HL-60/S4 treated with retinoic acid at 250 ng/mL for 4 days and 3 days (cell line): ENCODE results near the gene GCC2.
"Not testable (repeated sequence)": the region's sequence is repeated elsewhere in the genome, so short reads cannot be mapped to it uniquely, and the experiment has no call there.

Source experiments
- in situ Hi-C: fragments of 300-500 bp; cut with MboI; formaldehyde crosslinking; loops from 2 replicates; pipeline ENCODE4 v1.7.0; 2022; ENCODE audit warnings: low sequenced_read_pairs

Gene GCC2, protein sequence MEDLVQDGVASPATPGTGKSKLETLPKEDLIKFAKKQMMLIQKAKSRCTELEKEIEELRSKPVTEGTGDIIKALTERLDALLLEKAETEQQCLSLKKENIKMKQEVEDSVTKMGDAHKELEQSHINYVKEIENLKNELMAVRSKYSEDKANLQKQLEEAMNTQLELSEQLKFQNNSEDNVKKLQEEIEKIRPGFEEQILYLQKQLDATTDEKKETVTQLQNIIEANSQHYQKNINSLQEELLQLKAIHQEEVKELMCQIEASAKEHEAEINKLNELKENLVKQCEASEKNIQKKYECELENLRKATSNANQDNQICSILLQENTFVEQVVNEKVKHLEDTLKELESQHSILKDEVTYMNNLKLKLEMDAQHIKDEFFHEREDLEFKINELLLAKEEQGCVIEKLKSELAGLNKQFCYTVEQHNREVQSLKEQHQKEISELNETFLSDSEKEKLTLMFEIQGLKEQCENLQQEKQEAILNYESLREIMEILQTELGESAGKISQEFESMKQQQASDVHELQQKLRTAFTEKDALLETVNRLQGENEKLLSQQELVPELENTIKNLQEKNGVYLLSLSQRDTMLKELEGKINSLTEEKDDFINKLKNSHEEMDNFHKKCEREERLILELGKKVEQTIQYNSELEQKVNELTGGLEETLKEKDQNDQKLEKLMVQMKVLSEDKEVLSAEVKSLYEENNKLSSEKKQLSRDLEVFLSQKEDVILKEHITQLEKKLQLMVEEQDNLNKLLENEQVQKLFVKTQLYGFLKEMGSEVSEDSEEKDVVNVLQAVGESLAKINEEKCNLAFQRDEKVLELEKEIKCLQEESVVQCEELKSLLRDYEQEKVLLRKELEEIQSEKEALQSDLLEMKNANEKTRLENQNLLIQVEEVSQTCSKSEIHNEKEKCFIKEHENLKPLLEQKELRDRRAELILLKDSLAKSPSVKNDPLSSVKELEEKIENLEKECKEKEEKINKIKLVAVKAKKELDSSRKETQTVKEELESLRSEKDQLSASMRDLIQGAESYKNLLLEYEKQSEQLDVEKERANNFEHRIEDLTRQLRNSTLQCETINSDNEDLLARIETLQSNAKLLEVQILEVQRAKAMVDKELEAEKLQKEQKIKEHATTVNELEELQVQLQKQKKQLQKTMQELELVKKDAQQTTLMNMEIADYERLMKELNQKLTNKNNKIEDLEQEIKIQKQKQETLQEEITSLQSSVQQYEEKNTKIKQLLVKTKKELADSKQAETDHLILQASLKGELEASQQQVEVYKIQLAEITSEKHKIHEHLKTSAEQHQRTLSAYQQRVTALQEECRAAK (N-terminal part only)

DNA sequence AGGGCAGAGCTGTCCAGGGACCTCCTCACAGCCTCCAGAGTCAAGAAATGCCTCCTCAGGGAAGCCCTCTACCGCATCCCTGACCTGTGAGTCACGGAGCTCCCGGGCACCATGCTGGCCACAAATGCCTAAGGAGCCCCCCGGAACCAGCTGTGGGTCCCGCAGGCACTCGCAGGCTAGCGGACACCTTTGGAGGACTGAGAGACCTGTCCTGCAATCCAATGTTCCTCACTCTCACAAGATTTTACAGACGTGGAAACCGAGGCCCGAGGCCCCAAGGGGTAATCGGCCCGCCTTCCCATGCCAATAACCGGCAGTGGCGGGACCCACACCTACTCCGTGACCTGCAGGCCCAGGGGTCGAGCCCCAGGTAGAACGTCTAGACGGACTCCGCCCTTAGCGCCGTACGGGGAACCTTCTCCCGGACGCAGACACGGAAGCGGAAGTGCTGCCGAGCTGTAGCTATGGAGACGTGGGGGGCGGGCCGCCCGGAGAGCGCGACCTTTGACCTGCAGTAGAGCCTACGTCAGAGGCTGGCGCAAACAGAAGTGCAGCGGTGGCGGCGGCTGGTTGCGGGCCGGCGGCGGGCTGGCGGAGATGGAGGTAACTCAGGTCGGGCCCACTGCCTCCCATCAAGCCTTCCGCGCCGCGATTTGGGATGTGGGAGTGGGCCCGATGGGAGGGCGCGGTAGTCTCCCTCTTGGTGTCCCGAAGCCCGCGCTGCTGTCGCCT is at the start of gene GCC2:
Gene GCC2, plus strand, starts transcription at position 529 of the 732 bp plus-strand sequence. Its CDS starts 69 bp downstream, at position 598.
- in situ Hi-C loops, result no loop called here

DNA sequence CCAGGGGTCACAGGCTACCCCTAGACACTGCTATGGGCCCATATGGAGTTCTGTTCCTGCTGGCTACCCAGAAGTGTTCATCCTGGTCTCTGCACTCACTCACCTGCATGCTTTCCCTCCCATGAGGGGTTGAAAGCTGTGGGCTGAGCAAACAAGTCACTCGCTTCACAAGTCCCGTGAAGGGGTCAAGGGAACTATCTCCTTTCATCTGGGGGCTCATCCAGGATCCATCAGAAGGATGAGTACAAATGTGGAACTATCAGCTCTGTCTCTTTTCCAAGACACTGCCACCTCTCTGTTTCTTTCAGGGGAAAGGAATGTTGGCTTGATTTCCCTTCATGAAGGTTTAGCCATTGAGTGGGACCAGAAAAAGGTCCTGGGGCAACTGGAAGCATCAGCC is 49.5 kb upstream of the GCC2 start:
- in situ Hi-C loops, result no loop called here

DNA sequence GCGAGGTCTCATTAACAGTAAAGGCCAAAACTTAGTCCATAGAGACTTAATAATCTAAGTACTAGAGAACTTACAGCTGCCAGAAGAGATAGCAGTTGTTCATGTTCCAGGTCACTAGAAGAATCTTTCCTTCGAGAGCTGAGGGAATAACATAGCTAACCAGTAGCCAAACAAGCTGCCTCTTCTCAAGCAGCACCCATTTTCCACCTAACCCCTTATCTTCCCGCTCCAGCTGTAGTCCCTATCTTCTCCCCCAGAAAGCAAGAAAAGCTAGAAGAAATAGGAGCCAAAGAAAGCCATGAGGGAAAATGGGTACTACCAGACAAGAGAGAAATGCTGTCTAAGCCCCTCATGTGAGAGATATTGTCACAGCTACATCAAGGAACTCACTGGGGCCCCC is 47.2 kb upstream of the GCC2 start:
- in situ Hi-C loops, result no loop called here

DNA sequence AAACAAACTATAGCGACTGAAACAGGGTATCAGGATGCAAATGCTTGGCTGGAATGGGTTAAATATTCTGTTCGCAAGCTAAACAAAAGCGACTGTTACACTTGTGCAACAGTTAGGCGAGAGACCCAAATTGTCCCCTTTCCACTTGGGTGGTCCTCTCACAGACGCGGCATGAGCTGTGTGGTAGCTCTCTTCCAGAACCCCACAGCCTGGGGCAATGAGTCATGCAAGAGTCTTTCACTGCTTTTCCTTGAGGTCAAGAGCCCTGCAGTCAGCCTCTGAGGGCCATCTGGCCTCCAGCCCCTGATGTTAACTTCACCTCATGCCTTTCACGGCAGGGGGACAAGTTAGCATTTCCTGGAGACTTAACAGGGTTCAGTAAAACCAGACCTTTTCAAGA is 45.5 kb upstream of the GCC2 start:
- in situ Hi-C loops, result no loop called here

DNA sequence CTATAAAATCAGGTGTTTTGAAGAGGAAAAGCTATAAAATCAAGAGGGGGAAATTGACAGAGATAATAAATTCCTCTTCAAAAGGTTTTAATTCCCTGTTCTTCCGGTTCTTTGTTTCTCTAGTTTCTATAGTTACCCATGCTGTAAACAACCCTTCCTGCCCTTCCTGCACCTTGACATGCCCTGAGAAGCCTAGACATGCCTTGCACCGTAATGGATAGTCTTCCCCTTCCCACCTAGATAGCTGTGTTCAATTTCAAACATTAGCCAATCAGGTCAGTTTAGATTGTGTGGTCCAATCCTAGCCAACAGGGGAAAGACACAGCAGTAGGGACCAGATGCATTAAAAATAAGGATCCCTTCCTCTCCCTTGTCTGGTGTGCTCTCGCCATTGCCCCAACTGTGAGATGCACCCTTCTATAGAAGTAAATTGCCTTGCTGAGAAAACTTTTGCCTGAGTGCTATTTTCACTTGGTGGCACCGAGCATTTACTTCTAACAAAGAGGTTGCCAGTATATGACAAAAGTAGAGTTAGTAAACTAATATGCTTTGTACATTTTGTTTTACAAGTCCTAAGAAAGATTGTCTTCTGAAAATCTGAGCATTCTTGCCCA is 44.1 kb upstream of the GCC2 start:
- in situ Hi-C loops, result no loop called here

DNA sequence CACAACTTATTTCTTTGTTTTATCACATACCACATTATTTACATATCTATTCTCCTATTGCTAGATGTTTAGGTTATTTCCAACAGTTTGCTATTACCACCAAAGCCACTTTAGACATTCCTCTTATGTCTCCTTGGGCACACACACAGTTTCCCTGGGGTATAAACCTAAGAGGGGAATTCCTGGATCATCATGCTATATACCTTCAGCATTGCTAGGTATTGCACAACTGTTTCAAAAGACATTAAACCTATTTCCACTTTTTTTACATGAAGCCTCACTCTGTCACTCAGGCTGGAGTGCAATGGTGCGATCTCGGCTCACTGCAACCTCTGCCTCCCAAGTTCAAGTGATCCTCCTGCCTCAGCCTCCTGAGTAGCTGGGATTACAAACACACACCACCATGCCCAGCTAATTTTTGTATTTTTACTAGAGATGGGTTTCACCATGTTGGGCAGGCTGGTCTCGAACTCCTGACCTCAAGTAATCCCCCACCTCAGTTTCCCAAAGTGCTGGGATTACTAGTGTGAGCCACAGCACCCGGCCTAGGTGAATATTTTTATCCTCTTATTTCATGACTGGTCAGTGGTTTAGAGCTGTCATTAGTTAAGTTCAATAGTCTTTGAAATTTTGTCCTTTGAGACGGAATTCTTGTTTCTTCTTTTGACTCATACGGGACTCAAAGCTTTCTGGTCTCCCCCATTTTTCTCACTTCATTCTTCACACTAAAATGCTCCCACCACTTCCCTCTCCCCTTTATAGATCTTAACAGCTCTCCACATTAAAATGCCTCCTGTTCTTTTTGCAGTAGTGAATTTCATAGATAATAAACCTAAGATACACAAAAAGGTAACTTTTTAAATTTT is 40.9 kb upstream of the GCC2 start:
- in situ Hi-C loops, result no loop called here

DNA sequence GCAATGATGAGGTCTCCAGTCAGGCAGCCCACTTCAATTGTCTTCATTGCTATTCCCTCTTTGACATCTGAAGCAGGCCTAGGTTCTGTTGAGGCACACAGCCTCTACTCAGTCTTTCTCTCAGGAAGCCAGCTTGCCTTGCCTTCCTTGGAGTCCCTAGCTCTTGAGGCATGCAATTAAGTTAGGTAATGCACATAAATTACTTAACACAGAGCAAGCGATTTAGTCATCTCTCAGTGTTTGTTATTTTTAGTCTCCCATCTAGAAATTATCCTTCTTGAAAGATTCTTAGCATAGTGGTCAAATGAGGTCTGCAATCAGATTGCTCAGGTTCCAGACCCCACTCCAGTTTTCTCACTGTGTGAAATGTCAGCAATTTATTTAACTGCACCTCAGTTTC is 39.2 kb upstream of the GCC2 start:
- in situ Hi-C loops, result no loop called here

DNA sequence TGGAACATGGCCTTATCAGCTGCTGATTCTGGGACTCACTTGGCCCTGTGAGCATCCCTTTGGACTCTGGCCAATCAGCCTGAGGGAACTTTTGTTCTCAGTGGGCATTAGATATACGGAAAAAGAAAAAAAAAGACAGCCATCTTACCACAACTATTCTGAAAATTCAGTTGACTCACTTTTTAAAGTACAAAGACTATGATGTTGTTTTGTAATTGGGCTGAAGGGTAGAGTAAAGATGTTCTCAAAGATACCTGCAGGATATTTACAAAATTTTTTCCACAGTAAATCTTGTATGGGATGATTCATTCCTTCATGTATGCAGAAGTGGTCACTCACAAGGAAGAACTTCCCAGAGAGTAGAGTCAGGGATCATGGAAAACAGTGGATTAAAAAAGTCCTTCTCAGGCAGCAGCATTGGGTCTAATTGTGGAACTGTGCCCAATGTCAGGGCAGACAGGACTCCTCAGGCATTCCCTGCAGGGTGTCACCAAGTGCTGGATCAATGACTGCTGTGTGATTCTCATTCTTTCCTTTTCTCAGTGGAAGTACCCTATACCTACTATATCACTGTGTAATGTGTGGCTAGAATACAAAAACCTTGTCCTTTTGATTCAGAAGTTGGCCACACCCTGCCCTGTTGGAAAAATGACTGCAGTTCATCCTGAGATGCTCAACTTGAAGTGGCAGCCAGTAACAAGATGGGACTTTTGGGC is 35.9 kb upstream of the GCC2 start:
- in situ Hi-C loops, result no loop called here

DNA sequence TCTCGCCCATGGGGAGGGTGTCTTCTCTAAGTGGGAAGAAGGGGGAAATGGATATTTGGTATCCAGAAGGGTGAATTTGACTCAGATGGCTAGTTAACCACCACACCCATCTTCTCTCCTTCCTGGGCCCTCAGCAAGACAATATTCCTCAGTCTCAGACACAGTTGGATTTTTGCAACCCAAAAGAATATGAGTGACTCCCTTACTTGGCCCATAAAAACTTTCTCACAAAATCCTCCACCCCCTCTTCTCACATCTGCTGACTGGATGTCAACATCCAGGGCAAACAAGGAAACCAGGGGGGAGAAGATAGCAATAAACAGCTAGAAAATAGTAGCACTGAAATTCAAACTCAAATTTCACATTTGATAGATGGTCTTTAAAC is 35.3 kb upstream of the GCC2 start:
- in situ Hi-C loops, result no loop called here

DNA sequence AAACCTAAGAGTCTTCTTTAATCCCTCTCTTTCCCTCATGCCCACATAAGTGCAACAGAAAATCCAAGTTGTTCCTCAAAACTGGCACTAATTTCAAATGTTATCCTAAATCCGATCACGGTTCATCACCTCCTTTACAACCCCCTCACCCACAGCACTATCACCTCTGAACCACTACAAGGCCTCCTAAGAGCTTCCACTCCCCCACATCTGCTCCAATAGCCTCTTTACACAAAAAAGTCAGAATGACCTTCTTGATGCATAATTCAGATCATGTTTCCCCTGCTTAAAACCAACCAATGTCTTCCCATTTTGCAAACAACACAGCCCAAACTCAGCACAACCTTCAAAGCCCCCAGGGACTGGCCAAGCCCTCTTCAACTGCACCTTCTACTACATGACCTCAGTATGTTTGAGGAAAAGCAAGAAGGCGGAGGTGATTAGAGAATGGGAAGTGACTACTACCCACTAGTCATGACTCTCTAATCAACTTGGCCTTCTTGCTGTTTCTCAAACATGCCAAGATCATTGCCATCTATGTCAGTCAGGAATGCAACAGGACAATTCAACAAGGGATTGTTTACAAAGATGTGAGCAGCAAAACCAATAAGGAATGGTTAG is 34.6 kb upstream of the GCC2 start:
- in situ Hi-C loops, result no loop called here

DNA sequence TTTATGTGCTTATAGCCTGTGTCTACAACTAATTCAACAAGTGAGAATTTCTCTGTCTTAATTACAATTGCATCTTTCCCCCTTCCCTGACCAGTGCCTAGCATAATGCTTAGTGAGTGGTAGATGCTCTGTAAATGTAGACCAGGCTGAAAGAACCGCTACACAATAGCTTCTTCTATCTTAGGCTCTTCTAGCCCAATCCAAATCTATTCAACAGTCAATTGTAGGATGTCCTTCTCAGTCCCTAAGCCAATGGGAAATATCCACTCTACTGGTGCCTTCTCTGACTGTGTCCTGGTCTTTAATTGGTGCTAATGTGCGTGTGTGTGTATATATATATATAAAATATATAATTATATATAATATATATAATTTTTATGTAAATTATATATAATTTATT is 34.1 kb upstream of the GCC2 start:
- in situ Hi-C loops, result no loop called here

DNA sequence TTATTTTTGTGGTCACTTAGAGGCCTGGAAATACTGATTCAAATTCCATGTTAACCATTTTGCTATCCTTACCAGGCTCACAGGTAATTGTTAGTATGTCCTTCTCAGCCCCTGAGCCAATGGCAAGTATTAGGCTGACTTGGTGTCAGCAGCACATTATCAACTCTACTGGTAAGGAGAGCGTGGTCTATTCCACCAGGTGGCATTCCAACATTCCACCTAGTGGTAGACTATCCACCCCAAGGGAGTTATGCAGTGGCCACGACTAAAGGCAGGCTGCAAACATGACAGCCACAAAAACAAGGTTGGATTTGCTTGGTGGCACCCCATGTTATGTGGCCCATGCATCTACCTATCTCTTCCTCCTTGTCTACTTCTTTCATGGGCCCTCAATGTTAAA is 31.8 kb upstream of the GCC2 start:
- in situ Hi-C loops, result no loop called here

DNA sequence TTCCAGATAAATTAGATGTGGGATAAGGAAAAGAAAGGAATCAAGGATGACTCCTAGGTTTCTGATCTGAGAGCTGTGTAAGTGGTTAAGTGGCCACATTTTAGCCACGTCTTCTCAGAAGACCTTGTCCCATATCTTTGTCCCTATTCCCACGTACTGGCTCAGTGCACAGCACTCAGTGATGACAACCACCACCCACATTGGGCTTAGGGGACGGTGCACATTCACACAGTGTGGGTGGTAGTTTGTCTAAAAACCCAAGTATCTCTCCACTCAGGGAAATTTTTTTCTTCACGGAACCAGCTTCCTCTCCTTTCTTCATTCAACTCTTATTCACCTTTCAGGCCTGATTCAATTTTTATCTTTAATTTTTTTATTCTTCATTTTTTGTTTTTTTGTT is 30.6 kb upstream of the GCC2 start:
- in situ Hi-C loops, result no loop called here

DNA sequence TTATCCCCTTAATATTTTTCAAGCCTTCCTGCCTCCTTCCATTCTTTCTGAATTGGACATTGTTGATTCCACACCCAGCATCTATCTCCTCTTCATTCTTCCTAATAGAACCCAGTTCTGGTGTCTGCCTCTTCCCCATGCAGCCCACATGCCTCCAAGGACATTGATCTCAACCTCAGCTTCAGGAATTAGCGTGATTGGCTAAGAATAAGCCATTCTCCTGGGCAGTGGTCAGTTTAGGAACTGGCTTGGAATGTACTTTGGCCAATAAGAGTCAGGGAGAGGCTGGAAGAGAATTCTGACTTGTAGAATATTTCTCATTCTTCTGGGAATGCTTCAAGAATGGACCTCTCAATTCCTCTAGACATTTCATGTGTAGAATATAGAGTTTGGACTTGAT is 25.9 kb upstream of the GCC2 start:
- in situ Hi-C loops, result no loop called here

DNA sequence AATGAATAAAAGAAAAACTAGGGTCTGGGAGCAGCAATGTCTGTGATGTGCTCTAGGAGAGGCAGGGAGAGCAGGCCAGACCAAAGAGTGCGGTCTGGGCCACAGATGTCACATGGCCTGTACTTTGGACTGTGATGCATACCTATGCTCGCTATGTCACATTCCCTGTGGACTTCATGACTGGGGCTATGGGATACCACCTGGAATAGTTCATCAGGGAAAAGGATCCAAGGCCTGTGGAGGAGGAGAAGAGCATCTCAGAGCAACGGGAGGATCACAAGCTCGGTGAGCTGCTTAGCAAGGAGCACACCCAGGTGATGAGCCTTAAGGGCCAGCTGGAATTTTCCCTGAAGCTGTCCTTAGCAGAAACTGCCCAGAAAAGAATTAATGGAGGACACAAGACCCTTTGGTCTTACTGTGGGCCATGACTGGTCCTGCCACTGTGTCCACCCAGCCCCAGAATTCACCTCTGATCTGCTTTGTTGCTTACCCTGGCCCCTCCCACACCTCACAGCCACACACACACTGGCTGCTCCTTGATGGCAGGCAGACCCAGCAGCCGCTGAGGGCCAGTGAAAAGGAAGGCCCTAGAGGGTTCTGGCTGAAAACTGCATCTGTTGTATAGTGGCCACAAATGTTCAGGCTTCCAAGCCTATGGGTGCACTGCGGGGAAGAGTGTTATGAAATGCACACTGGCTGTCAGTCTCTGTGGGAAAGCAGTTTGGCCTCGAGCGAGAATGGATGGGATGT is 25.3 kb upstream of the GCC2 start:
- in situ Hi-C loops, result no loop called here

DNA sequence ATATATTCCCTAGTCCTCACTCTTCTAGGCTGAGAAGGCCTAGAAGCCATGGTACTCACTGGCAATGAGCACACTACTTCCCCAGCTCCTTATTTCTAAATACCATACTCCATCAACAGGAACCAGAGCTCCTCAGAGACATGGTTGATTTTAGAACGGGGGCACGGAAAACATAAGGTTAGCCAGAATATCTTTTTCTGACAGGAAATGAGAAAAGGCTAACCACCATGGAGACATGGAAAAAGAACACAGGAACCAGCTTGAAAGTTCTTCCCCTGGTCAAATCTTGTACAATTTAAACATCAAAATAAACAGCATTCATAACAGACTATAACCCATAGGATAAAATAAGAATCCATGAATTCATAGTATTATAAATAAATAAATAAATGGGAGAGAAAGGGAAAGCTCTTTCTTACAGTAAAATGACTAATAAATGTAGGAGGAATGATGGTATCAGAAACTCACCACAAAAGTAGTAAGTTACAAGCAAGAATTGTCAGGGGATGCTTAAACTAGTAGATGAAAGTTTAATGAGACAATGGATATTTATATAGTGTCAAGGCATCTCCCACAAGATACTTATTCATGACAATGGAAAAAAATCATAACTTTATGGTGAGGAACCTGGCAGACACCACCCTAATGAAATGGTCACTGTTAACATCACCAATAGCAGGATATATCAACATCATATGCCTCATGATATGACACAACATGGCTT is 20.6 kb upstream of the GCC2 start:
- in situ Hi-C loops, result no loop called here

DNA sequence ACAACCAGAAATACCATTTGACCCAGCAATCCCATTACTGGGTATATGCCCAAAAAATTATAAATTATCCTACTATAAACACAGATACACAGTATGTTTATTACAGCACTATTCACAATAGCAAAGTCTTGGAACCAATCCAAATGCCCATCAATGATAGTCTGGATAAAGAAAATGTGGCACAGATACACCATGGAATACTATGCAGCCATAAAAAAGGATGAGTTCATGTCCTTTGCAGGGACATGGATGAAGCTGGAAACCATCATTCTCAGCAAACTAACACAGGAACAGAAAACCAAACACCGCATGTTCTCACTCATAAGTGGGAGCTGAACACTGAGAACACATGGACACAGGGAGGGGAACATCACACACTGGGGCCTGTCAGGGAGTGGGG is 13.4 kb upstream of the GCC2 start:
- in situ Hi-C loops, result not testable (repeated sequence)
